AG04449 (cell line): Measurements from ENCODE around the gene ACSL3.

Experiments
- CTCF ChIA-PET: fragments of 350-600 bp; formaldehyde crosslinking; extraction: SDS; loops from one replicate; lab custom pipeline; 2021; ENCODE audit warnings: antibody characterized with exemption; lab: Yijun Ruan, JAX
- POLR2A ChIA-PET: fragments of 400-600, 350-600 bp; formaldehyde crosslinking; extraction: SDS; loops from one replicate; lab custom pipeline; 2020; ENCODE audit warnings: antibody characterized with exemption, inconsistent platforms; lab: Yijun Ruan, JAX
- DNase-seq: peaks from one replicate; pipeline ENCODE4 v3.0.0-alpha.2; 2010; ENCODE audit warnings: low read depth, low spot score
- H3K4me3 ChIP-seq: 2 replicates; pipeline ENCODE4 v1.5.1; 2011; ENCODE audit warnings: low read depth, mild to moderate bottlenecking, control low read depth, low read length
- CTCF ChIP-seq: IDR thresholded peaks from one replicate; pipeline ENCODE4 v1.5.1; 2011; ENCODE audit warnings: mild to moderate bottlenecking, moderate library complexity, low read length, control low read depth, inconsistent platforms; ENCODE audit not compliant: insufficient read depth; ENCODE audit errors: missing control alignments

Gene ACSL3

GRCh38 chr2:222900354-222900753 is 39.5 kb downstream of the ACSL3 start:
- DNase-seq, result no peak
- CTCF ChIA-PET, result interaction anchor here (0.7 to 6.5 kb wide), 7 partner anchors 9 to 210 kb away, joined by 3 to 134 read pairs (median 6); no protein-coding TSS in a partner anchor
- no peak overlapping the region for H3K4me3 ChIP-seq
- no peak for TF ChIP-seq CTCF
- POLR2A ChIA-PET, result interaction anchor here (1.2 kb wide), 1 partner anchor 38 kb away, joined by 5 read pairs; no protein-coding TSS in a partner anchor

- TF ChIP-seq CTCF, result no peak
- CTCF ChIA-PET, result interaction anchor here (0.8 to 6.5 kb wide), 24 partner anchors 9 to 896 kb away, joined by 3 to 134 read pairs (median 6); partner anchors contain the start of genes ACSL3 and FARSB
- POLR2A ChIA-PET, result no interaction called here
- no peak overlapping the region for H3K4me3 ChIP-seq
- DNase-seq, result no peak
These were observed 41.8 kb downstream of the ACSL3 start for GRCh38 chr2:222902660-222903059.

DNA sequence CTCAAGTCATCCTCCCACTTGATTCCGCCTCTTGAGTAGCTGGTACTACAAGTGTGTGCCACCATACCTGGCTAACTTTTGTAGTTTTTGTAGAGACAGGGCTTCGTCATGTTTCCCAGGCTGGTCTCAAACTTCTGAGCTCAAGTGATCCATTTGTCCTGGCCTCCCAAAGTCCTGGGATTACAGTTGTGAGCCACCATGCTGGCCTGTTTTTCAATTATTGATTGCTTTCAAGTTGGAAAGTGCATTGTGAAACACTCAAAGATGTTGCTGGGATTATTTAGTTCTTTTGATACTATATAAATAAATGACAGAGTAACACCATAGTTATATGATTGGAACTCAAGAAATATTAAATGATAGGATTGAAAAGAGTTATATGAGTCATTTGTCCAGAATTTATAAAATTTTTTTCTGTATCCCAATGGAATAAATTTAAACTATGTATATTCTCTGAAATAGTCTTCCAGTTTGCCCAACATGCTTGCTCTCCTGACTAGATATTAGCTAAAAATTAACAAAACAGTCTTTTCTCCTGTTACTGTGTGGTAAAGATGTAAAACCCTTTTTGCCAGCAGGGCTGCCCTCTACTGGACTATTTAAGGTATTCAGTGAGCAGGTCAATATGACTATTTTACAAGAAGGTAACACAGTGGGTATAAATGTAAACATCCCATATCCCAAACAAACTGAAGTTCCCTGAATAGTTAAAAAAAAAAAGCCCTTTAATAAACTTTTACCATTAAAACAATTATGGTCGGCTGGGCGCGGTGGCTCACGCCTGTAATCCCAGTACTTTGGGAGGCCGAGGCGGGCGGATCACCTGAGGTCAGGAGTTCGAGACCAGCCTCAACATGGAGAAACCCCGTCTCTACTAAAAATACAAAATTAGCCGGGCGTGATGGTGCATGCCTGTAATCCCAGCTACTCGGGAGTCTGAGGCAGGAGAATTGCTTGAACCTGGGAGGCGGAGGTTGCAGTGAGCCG is 42.7 kb downstream of the ACSL3 start:
- peak; percentile 50 for TF ChIP-seq CTCF
- CTCF ChIA-PET, result interaction anchor here (0.6 to 6.5 kb wide), 28 partner anchors 9 to 895 kb away, joined by 3 to 134 read pairs (median 6); partner anchors contain the start of genes ACSL3 and FARSB
- POLR2A ChIA-PET, result no interaction called here
- no peak overlapping the region for H3K4me3 ChIP-seq
- DNase-seq, result no peak

DNA sequence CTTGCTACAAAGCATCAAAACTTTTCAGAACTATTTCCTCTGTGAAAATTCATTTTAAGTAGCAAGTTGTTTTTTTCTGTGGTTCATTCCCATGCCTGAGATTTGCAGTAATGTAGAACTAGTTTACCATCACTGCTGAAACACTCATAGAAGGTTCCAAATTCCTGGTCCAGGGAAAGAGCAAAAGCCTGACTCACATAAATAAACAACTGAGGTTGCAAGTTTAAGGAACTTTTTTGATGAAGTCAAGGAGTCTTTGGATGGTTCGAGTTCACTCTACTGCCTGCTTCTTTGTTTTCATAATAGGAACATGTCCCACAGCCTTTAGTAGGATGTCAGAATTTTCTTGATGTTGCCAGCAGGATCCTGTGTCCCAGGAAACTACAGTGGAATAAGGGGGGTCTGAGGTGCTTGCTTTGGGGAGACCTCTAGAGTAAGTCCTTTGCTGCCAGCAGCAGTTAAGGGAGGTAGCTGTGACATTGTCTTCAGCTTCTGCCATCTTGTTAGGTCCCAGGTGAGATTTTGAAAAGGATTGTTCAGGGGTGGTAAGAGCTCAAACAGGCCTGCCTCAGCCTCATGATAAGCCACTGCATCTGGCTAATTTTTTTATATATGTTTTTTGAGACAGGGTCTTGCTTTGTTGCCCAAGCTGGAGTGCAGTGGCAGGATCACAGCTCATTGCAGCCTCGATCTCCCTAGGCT is 43.9 kb downstream of the ACSL3 start:
- peak; percentile 89 for DNase-seq
- ChIA-PET POLR2A (no interaction called here), CTCF (interaction anchor here (0.7 to 3.5 kb wide), 7 partner anchors 11 to 216 kb away, joined by 3 to 46 read pairs (median 8); no protein-coding TSS in a partner anchor)
- no peak overlapping the region for H3K4me3 ChIP-seq
- no peak for TF ChIP-seq CTCF

DNA sequence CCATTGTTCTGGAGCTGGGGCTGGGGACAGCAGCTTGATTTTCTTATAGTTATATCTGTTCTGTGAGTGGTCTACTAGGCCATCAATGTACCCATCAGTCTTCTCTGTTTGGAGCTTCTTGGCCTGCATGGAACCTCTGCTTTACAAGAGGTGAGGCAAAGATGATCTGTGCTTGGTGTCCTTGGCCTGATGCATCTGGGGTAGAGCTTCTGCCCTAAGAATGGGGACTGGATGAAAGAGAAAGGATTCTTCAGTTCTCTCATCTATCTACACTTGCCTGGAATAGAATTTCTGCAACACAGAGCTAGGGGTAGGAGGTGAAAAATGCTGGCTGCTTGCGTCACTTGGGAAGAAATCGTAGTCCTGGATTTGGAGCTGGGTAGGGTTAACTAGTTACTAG is 46.2 kb downstream of the ACSL3 start:
- ChIA-PET POLR2A (no interaction called here), CTCF (interaction anchor here (0.9 to 3.5 kb wide), 7 partner anchors 9 to 891 kb away, joined by 3 to 46 read pairs (median 6); no protein-coding TSS in a partner anchor)
- DNase-seq, result no peak
- no peak overlapping the region for H3K4me3 ChIP-seq
- TF ChIP-seq CTCF, result no peak
